Measurements from ENCODE around the gene PAK1IP1.

The PAK1IP1 gene

GRCh38 chr6:10756085-10756484 lies 61.3 kb downstream of the PAK1IP1 start:
- ChIA-PET CTCF (no interaction called here), POLR2A (ENCODE audit: low non-redundant PET) (no interaction called here)
- no peak for DNase-seq (ENCODE audit: low spot score)
- H3K27ac ChIP-seq: no peak overlapping the region
- no peak for TF ChIP-seq CTCF (conservative IDR thresholded peaks at IDR 0.05; ENCODE audit: low read depth)
